IMR-90 (cell line): Measurements from ENCODE around the gene RASD2. TPM values are rescaled to one million over a fixed set of nuclear protein-coding genes. Genes with fewer than 3 reads are reported as not detected.

ENCODE experiments used
- ATAC-seq: fragments of 200-7000 bp; cut with Tn5 transposase; 2 replicates; pipeline ENCODE4 v1.9.1; 2020; ENCODE audit warnings: low read depth, mild to moderate bottlenecking, moderate library complexity
- BruUV-seq: library from RNA; stranded (reverse); fragments of 400-500 nt; replicated peaks from 2 replicates; lab custom pipeline; 2021; lab: Mats Ljungman, UMichigan
- CTCF ChIA-PET: fragments of 300-600 bp; formaldehyde crosslinking; extraction: SDS; loops from one replicate; lab custom pipeline; 2021; ENCODE audit warnings: antibody characterized with exemption; lab: Yijun Ruan, JAX
- POLR2A ChIA-PET: fragments of 300-600 bp; sonication (Branson Sonifier 250); formaldehyde crosslinking; loops from one replicate; lab custom pipeline; 2022; ENCODE audit warnings: antibody characterized with exemption; ENCODE audit not compliant: unreplicated experiment; lab: Charles Lee
- DNase-seq: peaks from one replicate; pipeline ENCODE4 v3.0.0; 2013
- H2AFZ ChIP-seq: replicated peaks from 2 replicates; pipeline ENCODE3; 2013; ENCODE audit warnings: low read length, mild to moderate bottlenecking; ENCODE audit not compliant: poor library complexity
- H2AK5ac ChIP-seq: 2 replicates; pipeline ENCODE4 v1.6.1; 2013; ENCODE audit warnings: low read depth, low read length, inconsistent platforms
- H2AK9ac ChIP-seq: replicated peaks from 2 replicates; pipeline ENCODE3; 2013; ENCODE audit warnings: mild to moderate bottlenecking, low read depth, low read length, moderate library complexity; ENCODE audit not compliant: poor library complexity
- H2BK120ac ChIP-seq: 2 replicates; pipeline ENCODE4 v1.6.1; 2013; ENCODE audit warnings: low read depth, low read length, inconsistent platforms
- H2BK15ac ChIP-seq: 3 replicates; pipeline ENCODE4 v1.6.1; 2013; ENCODE audit warnings: low read depth, low read length, inconsistent platforms
- H2BK20ac ChIP-seq: 2 replicates; pipeline ENCODE4 v1.6.1; 2013; ENCODE audit warnings: low read depth, mild to moderate bottlenecking, inconsistent platforms, low read length, moderate library complexity
- H2BK5ac ChIP-seq: 2 replicates; pipeline ENCODE4 v1.6.1; 2013; ENCODE audit warnings: mild to moderate bottlenecking, low read depth, low read length, inconsistent platforms; ENCODE audit not compliant: poor library complexity, severe bottlenecking
- H3K14ac ChIP-seq: replicated peaks from 2 replicates; pipeline ENCODE4 v1.6.1; 2013; ENCODE audit warnings: low read depth, low read length, inconsistent platforms
- H3K18ac ChIP-seq: 2 replicates; pipeline ENCODE4 v1.6.1; 2013; ENCODE audit warnings: low read depth, low read length, control low read depth
- H3K23ac ChIP-seq: 2 replicates; pipeline ENCODE4 v1.6.1; 2013; ENCODE audit warnings: low read depth, low read length, inconsistent platforms
- H3K27ac ChIP-seq: 2 replicates; pipeline ENCODE4 v1.5.1; 2013; ENCODE audit warnings: mild to moderate bottlenecking, control low read depth, low read length; ENCODE audit not compliant: insufficient read depth
- H3K27me3 ChIP-seq: 2 replicates; pipeline ENCODE4 v1.6.1; 2013; ENCODE audit warnings: low read length; ENCODE audit not compliant: control insufficient read depth, insufficient read depth
- H3K36me3 ChIP-seq: 2 replicates; pipeline ENCODE4 v1.6.1; 2013; ENCODE audit warnings: low read length, mixed read lengths; ENCODE audit not compliant: control insufficient read depth, insufficient read depth
- H3K4ac ChIP-seq: 2 replicates; pipeline ENCODE4 v1.6.1; 2013; ENCODE audit warnings: low read depth, low read length, inconsistent platforms
- H3K4me1 ChIP-seq: 2 replicates; pipeline ENCODE4 v1.6.1; 2013; ENCODE audit warnings: low read length, mixed read lengths; ENCODE audit not compliant: control insufficient read depth, insufficient read depth
- H3K4me2 ChIP-seq: 2 replicates; pipeline ENCODE4 v1.6.1; 2013; ENCODE audit warnings: low read depth, mild to moderate bottlenecking, control low read depth, low read length, moderate library complexity
- H3K4me3 ChIP-seq: 2 replicates; pipeline ENCODE4 v1.5.1; 2013; ENCODE audit warnings: low read depth, mild to moderate bottlenecking, control low read depth, low read length, moderate library complexity; ENCODE audit not compliant: insufficient read depth
- H3K56ac ChIP-seq: 2 replicates; pipeline ENCODE4 v1.6.1; 2013; ENCODE audit warnings: low read length, inconsistent platforms; ENCODE audit not compliant: insufficient read depth; ENCODE audit errors: extremely low read depth
- H3K79me1 ChIP-seq, 2 experiments: 2 replicates each; pipeline ENCODE4 v1.6.1; 2013; ENCODE audit warnings: low read length in 2 of 2, inconsistent platforms in 1 of 2, low read depth in 1 of 2
- H3K9ac ChIP-seq: 2 replicates; pipeline ENCODE4 v1.6.1; 2013; ENCODE audit warnings: low read depth, low read length, control low read depth
- H3K9me1 ChIP-seq: 2 replicates; pipeline ENCODE4 v1.6.1; 2013; ENCODE audit warnings: low read length, inconsistent platforms; ENCODE audit not compliant: insufficient read depth
- H3K9me3 ChIP-seq: 2 replicates; pipeline ENCODE4 v1.6.1; 2013; ENCODE audit warnings: low read length; ENCODE audit not compliant: control insufficient read depth, insufficient read depth
- H4K20me1 ChIP-seq: 2 replicates; pipeline ENCODE4 v1.6.1; 2013; ENCODE audit warnings: low read length, inconsistent platforms; ENCODE audit not compliant: insufficient read depth
- H4K5ac ChIP-seq: 2 replicates; pipeline ENCODE4 v1.6.1; 2013; ENCODE audit warnings: mild to moderate bottlenecking, low read depth, low read length, control low read depth
- H4K8ac ChIP-seq, 2 experiments: 2 replicates each; pipeline ENCODE4 v1.6.1; 2013; ENCODE audit warnings: low read depth in 2 of 2, low read length in 2 of 2, control low read depth in 1 of 2, inconsistent platforms in 1 of 2
- H4K91ac ChIP-seq: 2 replicates; pipeline ENCODE4 v1.6.1; 2013; ENCODE audit warnings: low read depth, low read length, inconsistent platforms; ENCODE audit not compliant: insufficient read depth
- MAFK ChIP-seq: IDR thresholded peaks from 2 replicates; pipeline ENCODE4 v1.6.1; 2012; ENCODE audit warnings: low read depth, low read length, improper control_type of control experiment
- MAZ ChIP-seq: IDR thresholded peaks from 2 replicates; pipeline ENCODE4 v1.6.1; 2012; ENCODE audit warnings: low read depth, mild to moderate bottlenecking, low read length, improper control_type of control experiment, moderate library complexity, borderline replicate concordance
- NFE2L2 ChIP-seq: fragments of 150-350 bp; IDR thresholded peaks from 2 replicates; pipeline ENCODE4 v1.6.1; 2016; ENCODE audit warnings: low read depth, mild to moderate bottlenecking, low read length
- RCOR1 ChIP-seq: IDR thresholded peaks from 2 replicates; pipeline ENCODE4 v1.6.1; 2012; ENCODE audit warnings: mild to moderate bottlenecking, low read length, improper control_type of control experiment; ENCODE audit not compliant: insufficient replicate concordance
- WGBS, 2 experiments: methylation state at CpG; one replicate each; pipeline versions ENCODE4 v1.1.5 to v1.1.7; 2013; ENCODE audit warnings: missing lambda C conversion rate in 2 of 2; ENCODE audit not compliant: insufficient read length in 1 of 2; ENCODE audit errors: extremely low coverage in 2 of 2; 5-methylcytosine and 5-hydroxymethylcytosine counted together
- dilution Hi-C: fragments of 300-500 bp; cut with HindIII; formaldehyde crosslinking; loops from one replicate; pipeline ENCODE4 v1.14.3; 2018; ENCODE audit warnings: low sequenced_read_pairs; ENCODE audit not compliant: unreplicated experiment
- in situ Hi-C: fragments of 300-500 bp; cut with MboI; formaldehyde crosslinking; loops from 3 replicates; pipeline ENCODE4 v1.14.3; 2019; ENCODE audit warnings: low sequenced_read_pairs, inconsistent platforms, mixed read lengths
- intact Hi-C: fragments of 100-400 bp; cut with micrococcal nuclease; formaldehyde crosslinking; loops from 2 replicates; pipeline ENCODE4 v1.10.0; 2022
- polyA plus RNA-seq, 3 experiments: library from polyadenylated mRNA; depleted of rRNA; stranded (reverse); fragments of >200 nt; gene quantifications; 2 replicates each; pipeline ENCODE4 v1.2.3, GENCODE V29; 2012; ENCODE audit warnings: low replicate concordance in 1 of 3
- total RNA-seq: library from RNA; depleted of rRNA; stranded (reverse); fragments of >200 nt; gene quantifications from 2 replicates; pipeline ENCODE4 v1.2.3, GENCODE V29; 2012

The RASD2 gene
- total and polyA plus RNA-seq, 2 of the 4 experiments (the other 2 are of a cell fraction), result under 0.01 to 0.32 TPM

DNA sequence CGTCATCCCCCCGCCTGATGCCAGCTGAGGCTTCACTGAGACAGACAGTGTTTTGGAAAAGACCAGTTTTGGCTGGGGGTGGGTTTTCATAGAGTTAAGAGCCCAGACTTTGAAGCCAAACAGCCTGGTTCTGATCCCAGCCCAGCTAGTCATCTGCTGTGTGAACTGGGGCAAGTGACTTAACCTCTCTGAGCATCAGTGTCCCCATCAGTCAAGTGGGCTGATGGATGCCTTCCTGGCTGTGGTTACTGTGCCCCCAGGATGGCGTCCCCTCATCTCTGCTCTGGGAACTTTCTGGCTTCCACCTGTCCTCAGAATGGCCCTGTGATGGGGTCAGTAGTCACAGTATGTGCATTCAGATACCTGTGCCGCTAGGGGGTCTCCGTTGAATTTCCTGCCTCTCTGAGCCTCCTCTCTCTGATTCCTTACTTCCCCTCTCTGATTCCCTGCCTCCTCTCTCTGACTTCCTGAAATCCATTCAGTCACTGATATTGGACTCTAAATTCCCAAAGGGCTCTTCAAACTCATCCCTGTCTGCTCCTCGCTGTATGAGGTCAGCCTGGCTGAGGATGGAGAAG lies 2.4 kb downstream of the RASD2 start:
- in situ Hi-C loops, result no loop called here
- POLR2A ChIA-PET, result no interaction called here
- BruUV-seq, result no TSS peak

More for the DNA sequence above, 2.4 kb downstream of the RASD2 start:
- WGBS, 2 experiments, result 64% methylated on average over 4 of the region's 6 CpGs; no CpG with 5 or more reads in 1 of the 2 experiments
- Histone ChIP-seq H3K9me3 (no peaks in the 10 kb centered on the region), H3K4me2 (no peak overlapping the region), H2AFZ (no peak overlapping the region), H3K27me3 (no peaks in the 10 kb centered on the region), H3K9me1 (peaks cover 3% of the 10 kb centered on the region; the same call in 1 of the 2 replicates), H3K23ac (no peak overlapping the region), H3K14ac (no peak overlapping the region), H3K56ac (no peak overlapping the region), H4K20me1 (0 out of 2 replicates have a peak, but pooled peaks cover 5% of the 10 kb centered on the region), H2BK15ac (no peak overlapping the region), H3K27ac (no peak overlapping the region), H2AK9ac (no peak overlapping the region), H2BK5ac (no peak overlapping the region), H2BK20ac (no peak overlapping the region), H4K5ac (no peak overlapping the region), H4K91ac (no peak overlapping the region), H3K4me3 (no peak overlapping the region), H3K36me3 (peaks cover 1% of the 10 kb centered on the region; the same call in 1 of the 2 replicates), H3K9ac (no peak overlapping the region), H3K4me1 (peaks cover 9% of the 10 kb centered on the region), H3K18ac (no peak overlapping the region), H3K4ac (no peak overlapping the region), H2AK5ac (peak overlapping the region; percentile 13; the same call in 1 of the 2 replicates), H4K8ac (no peak overlapping the region), H3K79me1 (no peaks in the 10 kb centered on the region; a peak in 1 of 4 replicates), H2BK120ac (no peak overlapping the region)
- intact Hi-C loops (no loop called here), dilution Hi-C loops (no loop called here)
- ATAC-seq (no peak), DNase-seq (no peak)
- TF ChIP-seq MAFK (no peak), MAZ (no peak), RCOR1 (no peak), NFE2L2 (no peak)
- CTCF ChIA-PET, result no interaction called here
